Right atrium auricular region (tissue), 2 donors: Measurements from ENCODE around the gene NRCAM. TPM values are rescaled to one million over a fixed set of nuclear protein-coding genes. Genes with fewer than 3 reads are reported as not detected.

Experiments used
- DNase-seq: peaks from one replicate; pipeline ENCODE4 v3.0.0-alpha.2; 2019; ENCODE audit warnings: low spot score
- H3K27ac ChIP-seq, 2 donors: fragments of 200-600 bp; sonication (generic); 1 replicate in 1 of 2; 2 replicates in 1 of 2; pipeline ENCODE4 v1.5.1; 2016 to 2019
- H3K27me3 ChIP-seq, 2 donors: fragments of 200-600 bp; sonication (generic); one replicate each; pipeline versions ENCODE4 v1.5.1 to v1.6.0; 2017 to 2019
- H3K36me3 ChIP-seq: fragments of 200-600 bp; sonication (generic); one replicate; pipeline ENCODE4 v1.5.1; 2016
- H3K4me1 ChIP-seq, 2 donors: fragments of 200-600 bp; sonication (generic); one replicate each; pipeline versions ENCODE4 v1.5.1 to v1.6.0; 2017 to 2019
- H3K4me3 ChIP-seq, 2 donors: fragments of 200-600 bp; sonication (generic); 1 replicate in 1 of 2; 2 replicates in 1 of 2; pipeline ENCODE4 v1.5.1; 2017 to 2019; ENCODE audit warnings: mild to moderate bottlenecking in 1 of 2, moderate library complexity in 1 of 2
- H3K9me3 ChIP-seq, 2 donors: fragments of 200-600 bp; sonication (generic); one replicate each; pipeline ENCODE4 v1.5.1; 2019
- total RNA-seq, 2 donors: library from RNA; depleted of rRNA; stranded (reverse); fragments of >200 nt; gene quantifications; one replicate each; pipeline ENCODE4 v1.1.0, GENCODE V29; 2016
- TF ChIP-seq, protein P1 (sequence below), 2 donors: fragments of 200-600 bp; sonication (generic); IDR thresholded peaks; one replicate each; pipeline ENCODE4 v1.5.1; 2019; ENCODE audit warnings: antibody characterized with exemption in 2 of 2

The NRCAM gene
- total RNA-seq, 2 donors from 2014 or later, result 0.63 to 0.93 TPM

DNA sequence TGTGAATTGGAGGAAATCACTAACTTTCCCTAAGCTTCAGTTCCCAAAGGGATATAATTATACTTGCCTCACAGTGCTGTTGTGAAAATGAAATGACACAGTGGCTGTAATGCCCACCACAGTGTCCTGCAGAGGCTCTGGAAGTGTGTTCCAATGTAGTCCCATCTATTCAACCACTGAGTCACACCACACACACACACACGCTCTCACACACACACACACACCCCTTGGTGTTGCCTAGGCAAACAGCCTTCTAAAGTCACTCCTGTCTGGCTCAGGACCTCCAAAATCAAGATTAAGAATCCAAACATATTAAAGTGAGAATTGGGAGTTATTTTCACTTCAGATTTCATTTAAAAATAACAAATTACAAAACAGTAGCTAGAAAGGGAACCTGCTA, 73.3 kb downstream of the NRCAM start:
- no peak for DNase-seq
- Histone ChIP-seq H3K4me3 (no peak overlapping the region), H3K9me3 (no peaks in the 10 kb centered on the region), H3K4me1 (no peaks in the 10 kb centered on the region), H3K27me3 (no peaks in the 10 kb centered on the region), H3K36me3 (no peaks in the 10 kb centered on the region), H3K27ac (no peak overlapping the region)
- TF ChIP-seq, protein P1, sequence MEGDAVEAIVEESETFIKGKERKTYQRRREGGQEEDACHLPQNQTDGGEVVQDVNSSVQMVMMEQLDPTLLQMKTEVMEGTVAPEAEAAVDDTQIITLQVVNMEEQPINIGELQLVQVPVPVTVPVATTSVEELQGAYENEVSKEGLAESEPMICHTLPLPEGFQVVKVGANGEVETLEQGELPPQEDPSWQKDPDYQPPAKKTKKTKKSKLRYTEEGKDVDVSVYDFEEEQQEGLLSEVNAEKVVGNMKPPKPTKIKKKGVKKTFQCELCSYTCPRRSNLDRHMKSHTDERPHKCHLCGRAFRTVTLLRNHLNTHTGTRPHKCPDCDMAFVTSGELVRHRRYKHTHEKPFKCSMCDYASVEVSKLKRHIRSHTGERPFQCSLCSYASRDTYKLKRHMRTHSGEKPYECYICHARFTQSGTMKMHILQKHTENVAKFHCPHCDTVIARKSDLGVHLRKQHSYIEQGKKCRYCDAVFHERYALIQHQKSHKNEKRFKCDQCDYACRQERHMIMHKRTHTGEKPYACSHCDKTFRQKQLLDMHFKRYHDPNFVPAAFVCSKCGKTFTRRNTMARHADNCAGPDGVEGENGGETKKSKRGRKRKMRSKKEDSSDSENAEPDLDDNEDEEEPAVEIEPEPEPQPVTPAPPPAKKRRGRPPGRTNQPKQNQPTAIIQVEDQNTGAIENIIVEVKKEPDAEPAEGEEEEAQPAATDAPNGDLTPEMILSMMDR (IDR thresholded peaks at IDR 0.05), result no peak

DNA sequence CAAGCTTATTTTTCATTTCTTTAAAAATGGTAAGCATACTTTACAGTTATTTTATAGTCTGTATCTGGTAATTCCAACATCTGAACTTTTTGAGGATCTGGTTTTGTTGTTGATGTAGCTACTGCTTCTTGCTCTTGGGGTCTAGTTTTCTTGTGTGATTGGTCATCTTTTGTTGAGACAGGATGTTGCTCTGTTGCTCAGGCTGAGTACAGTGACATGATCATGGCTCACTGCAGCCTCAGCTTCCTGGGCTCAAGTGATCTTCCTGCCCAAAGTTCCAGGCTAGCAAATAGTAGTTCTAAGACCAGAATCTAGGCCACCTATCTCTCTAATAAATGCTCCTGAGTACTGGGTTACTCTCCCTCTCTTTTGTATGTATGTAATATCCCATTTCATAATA, 75.7 kb downstream of the NRCAM start:
- Histone ChIP-seq H3K36me3 (no peaks in the 10 kb centered on the region), H3K27me3 (no peaks in the 10 kb centered on the region), H3K4me1 (no peaks in the 10 kb centered on the region), H3K27ac (no peak overlapping the region), H3K9me3 (no peaks in the 10 kb centered on the region), H3K4me3 (no peak overlapping the region)
- TF ChIP-seq, protein P1 (IDR thresholded peaks at IDR 0.05), result no peak
- no peak for DNase-seq

DNA sequence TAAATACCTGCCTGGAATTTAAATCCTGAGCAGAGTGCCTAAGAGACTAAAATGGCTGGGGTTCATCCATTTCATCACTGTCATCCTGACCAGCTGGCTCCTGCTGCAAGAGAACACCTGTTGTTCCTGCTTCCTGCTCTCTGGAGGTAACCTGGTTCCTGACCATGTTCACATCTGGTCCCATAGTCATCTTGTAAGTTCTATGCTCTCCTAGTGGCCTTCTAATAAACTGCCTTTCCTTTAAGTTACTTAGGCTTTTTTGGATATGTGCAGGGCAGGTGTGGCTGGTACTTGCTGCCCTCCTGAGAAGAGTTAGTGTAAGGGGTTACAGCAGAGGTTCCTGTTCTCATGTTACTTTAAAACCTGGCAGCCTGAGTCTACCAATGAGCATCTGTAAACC, 80.0 kb downstream of the NRCAM start:
- H3K4me3 ChIP-seq, result no peak overlapping the region
- H3K36me3 ChIP-seq, result no peaks in the 10 kb centered on the region
- TF ChIP-seq, protein P1 (IDR thresholded peaks at IDR 0.05), result no peak
- peaks cover 0 to 8% of the 10 kb centered on the region in 2 donors for H3K9me3 ChIP-seq
- H3K27ac ChIP-seq, result no peak overlapping the region
- no peaks in the 10 kb centered on the region for H3K27me3 ChIP-seq
- no peak for DNase-seq
- H3K4me1 ChIP-seq, result no peaks in the 10 kb centered on the region

DNA sequence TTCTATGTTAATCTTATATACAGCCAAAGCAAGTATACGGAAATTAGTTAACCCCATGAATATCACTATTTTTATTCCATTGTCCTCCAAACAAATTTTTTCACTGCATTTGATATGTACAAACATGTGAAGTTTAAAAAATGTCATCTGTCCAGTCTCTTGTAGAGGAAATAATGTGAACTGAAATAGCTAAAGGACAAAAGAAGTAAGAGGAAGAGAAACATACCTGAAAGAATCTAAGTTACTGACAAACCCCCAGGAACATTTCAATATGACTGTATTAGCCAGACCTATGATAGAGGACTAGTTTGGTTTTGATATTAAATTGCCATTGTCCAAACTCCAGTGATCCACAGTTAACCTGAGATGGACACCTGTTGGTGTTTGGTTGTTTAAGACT, 80.6 kb downstream of the NRCAM start:
- Histone ChIP-seq H3K4me1 (no peaks in the 10 kb centered on the region), H3K27ac (no peak overlapping the region), H3K27me3 (no peaks in the 10 kb centered on the region), H3K36me3 (no peaks in the 10 kb centered on the region), H3K4me3 (no peak overlapping the region), H3K9me3 (peaks cover 0 to 8% of the 10 kb centered on the region in 2 donors)
- TF ChIP-seq, protein P1 (IDR thresholded peaks at IDR 0.05), result no peak
- no peak for DNase-seq

DNA sequence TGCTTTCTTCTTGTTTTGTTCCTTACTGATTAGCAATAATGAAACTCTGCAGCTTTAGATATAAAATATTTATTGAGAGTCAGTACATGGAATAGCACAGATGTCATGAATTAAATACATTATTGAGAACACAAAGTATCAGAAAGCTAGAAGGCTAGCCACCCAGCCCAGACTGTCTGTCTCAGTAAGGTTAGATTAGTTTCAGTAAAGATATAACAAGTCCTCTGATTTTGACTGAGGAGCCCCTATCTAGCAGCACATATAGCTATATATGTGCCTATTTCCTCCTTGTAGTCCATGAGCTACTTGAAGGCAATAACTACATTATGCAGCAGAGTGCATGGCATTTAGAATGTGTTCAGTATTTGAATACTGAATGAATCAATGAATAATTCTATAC, 81.3 kb downstream of the NRCAM start:
- Histone ChIP-seq H3K9me3 (peaks cover 0 to 8% of the 10 kb centered on the region in 2 donors), H3K27ac (no peak overlapping the region), H3K4me1 (no peaks in the 10 kb centered on the region), H3K4me3 (no peak overlapping the region), H3K27me3 (no peaks in the 10 kb centered on the region), H3K36me3 (no peaks in the 10 kb centered on the region)
- no peak for DNase-seq
- TF ChIP-seq, protein P1 (IDR thresholded peaks at IDR 0.05), result no peak

DNA sequence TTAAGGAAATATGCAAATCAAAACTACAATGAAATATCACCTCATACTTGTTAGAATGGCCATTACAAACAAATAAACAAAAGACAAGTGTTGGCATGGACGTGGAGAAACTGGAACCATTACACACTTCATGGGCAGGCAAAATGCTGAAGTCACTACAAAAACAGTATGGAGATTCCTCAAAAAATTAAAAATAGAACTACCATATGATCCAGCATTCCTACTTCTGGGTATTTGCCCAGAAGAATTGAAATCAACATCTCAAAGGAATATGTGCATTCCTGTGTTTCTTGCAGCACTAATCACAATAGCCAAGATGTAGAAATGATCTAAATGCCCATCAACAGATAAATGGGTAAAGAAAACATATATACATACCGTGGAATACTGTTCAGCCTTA, 83.6 kb downstream of the NRCAM start:
- no peak for DNase-seq
- TF ChIP-seq, protein P1 (IDR thresholded peaks at IDR 0.05), result no peak
- no peak overlapping the region for H3K4me3 ChIP-seq
- no peaks in the 10 kb centered on the region for H3K27me3 ChIP-seq
- no peaks in the 10 kb centered on the region for H3K4me1 ChIP-seq
- H3K27ac ChIP-seq, result no peak overlapping the region
- peaks cover 0 to 8% of the 10 kb centered on the region in 2 donors for H3K9me3 ChIP-seq
- H3K36me3 ChIP-seq, result no peaks in the 10 kb centered on the region
